A172 (cell line): ENCODE data around the gene GAS1. TPM values are rescaled to one million over a fixed set of nuclear protein-coding genes. Genes with fewer than 3 reads are reported as not detected.

ENCODE experiments used
- DNase-seq: peaks from one replicate; pipeline ENCODE4 v3.0.0-alpha.2; 2015; ENCODE audit warnings: low spot score
- total RNA-seq: library from RNA; depleted of rRNA; stranded (reverse); fragments of >200 nt; shearing (Covaris generic); gene quantifications from 2 replicates; pipeline ENCODE4 v1.2.3, GENCODE V29; 2014

Gene GAS1
- total RNA-seq, 1 experiment from 2014 or later: 1.7 TPM

- peak; percentile 14 for DNase-seq
These were observed 21.6 kb downstream of the GAS1 start for GRCh38 chr9:86925686-86926085.

DNA sequence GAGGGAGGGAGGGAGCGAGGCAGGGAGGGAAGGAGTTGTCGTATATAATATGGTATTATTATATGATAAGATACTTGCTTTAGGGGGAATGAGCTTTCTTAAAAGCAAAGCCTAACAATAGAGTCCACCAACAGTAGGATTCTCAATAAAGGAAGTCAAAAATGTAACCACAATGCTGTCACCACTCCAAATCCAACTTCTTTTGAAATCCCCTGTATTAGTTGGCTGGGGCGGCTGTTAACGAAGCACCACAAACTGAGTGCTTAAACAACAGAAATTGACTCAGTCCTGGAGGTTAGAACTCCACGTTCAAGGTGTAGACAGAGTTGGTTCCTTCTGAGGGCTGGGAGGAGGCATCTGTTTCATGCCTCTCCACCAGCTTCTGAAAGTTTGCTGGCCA, 23.1 kb downstream of the GAS1 start:
- no peak for DNase-seq

DNA sequence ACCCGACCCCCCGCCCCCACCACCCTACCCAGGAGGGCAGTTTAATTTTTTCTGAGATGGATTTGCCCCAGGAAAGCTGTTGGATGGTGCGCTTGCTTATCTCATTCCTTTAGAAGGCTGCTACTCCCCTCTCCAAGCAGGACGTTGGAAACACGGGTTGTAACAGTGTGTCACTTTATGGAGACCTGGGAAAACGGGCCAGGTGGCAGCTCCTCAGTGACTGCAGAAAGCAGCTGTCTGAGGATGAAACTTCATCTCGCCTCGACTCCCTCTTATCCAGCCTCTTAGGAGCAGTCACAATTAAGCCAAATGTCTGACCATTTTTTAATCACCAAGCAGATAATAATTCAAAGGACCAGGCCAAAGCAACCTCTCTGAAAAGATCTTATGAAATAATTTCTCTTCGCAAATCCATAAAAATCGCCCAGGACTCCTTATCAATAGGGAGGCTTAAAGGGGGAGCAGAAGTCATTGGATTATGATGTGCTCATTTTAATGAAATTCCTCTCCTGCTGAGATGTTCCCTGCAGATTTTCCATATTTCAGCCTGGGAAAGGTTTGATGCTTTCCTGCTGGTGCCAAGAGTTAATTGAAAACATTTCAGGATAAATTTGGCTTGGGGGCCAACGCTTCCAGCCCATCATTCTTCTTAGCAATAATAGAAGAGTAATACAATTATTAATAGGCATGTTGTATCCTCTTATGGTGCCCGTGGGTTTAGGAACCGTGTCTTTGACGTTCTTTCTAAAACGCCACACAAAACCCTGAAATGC, 26.0 kb downstream of the GAS1 start:
- DNase-seq: no peak

- no peak for DNase-seq
These were observed 28.8 kb downstream of the GAS1 start for GRCh38 chr9:86918556-86918955.

DNA sequence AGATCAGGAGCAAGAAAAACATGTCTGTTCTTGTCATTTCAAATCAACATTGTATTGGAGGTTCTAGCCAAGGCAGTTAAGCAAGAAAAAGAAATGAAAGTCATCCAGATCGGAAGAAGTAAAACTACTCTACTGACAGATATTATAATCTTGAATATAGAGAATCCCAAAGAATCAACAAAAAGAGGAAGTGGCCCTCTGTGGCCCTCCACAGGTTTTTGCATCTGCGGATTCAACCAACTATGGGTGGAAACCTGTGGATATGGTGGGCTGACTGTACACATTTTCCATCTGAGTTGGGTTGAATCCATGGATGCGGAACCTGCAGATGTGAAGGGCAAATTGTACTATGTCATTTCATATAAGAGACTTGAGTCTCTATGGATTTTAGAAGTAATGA, 35.1 kb downstream of the GAS1 start:
- DNase-seq: no peak

GRCh38 chr9:86909388-86909787, 37.9 kb downstream of the GAS1 start:
- DNase-seq: no peak

DNA sequence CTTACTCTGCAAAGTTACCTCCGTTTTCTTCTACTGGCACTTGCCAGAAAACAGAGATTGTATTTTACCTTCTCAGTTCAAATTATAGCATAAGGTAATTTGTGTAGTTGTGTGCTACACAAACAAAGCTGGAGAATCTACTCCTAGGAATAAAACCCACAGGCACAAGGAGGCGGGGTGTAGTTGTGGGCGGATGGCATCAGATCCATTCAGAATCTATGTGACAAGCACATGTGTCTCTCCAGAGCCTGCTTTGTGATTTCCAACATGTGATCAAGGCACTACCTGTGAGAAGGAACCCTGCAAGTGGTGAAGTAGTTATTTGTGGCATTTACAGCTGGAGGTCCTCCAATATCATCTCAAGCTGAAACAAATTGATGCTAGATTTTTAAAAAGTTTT, 39.0 kb downstream of the GAS1 start:
- no peak for DNase-seq

- DNase-seq: no peak
These were observed 40.0 kb downstream of the GAS1 start for GRCh38 chr9:86907346-86907745.

- DNase-seq: no peak
These were observed 43.6 kb downstream of the GAS1 start for GRCh38 chr9:86903734-86904085.

- DNase-seq: no peak
These were observed 44.1 kb downstream of the GAS1 start for GRCh38 chr9:86902991-86903733.

- DNase-seq: no peak
These were observed 44.7 kb downstream of the GAS1 start for GRCh38 chr9:86902586-86902985.

DNA sequence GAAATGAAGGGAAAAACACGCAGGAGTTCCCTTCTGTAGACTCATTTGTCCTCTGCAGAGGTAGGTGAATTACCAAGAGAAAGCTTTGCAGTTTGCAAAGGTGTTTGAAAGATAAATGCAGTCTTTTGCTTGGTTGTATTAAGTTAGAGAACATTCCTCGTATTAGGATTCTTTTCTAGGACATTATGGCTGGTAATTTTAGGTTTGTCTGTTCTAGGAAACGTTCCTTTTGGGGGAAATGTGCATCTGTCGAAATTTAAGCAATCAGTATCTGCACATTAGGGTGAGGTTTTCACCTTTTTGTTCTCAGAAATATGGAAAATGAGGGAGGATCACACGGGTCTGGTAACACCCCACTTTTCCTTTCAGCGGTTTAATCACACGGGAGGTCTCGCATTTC, 45.1 kb downstream of the GAS1 start:
- no peak for DNase-seq

DNA sequence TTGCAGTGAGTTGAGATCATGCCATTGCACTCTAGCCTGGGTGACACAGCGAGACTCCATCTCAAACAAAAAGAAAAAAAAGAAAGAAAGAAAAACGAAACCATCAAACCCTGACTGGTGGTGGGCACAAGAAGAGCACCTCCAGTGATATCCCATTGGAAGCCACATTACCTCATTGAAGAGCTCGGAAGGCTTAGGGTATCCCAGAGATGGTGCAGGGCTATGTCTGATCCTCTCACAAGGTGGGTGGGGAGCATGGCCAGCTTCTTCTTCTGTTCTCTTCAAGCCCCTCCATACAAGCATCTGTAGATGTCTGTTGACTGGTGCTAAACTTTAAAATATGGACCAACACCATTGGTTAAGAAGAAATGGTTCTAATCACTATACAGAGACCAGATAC, 45.8 kb downstream of the GAS1 start:
- no peak for DNase-seq
